NCI-H524 (cell line): ENCODE results near the gene TNF.

Experiments
- DNase-seq, 2 experiments: peaks; one replicate each; lab custom pipeline; 2025; lab: John Stamatoyannopoulos, UW

The TNF gene

DNA sequence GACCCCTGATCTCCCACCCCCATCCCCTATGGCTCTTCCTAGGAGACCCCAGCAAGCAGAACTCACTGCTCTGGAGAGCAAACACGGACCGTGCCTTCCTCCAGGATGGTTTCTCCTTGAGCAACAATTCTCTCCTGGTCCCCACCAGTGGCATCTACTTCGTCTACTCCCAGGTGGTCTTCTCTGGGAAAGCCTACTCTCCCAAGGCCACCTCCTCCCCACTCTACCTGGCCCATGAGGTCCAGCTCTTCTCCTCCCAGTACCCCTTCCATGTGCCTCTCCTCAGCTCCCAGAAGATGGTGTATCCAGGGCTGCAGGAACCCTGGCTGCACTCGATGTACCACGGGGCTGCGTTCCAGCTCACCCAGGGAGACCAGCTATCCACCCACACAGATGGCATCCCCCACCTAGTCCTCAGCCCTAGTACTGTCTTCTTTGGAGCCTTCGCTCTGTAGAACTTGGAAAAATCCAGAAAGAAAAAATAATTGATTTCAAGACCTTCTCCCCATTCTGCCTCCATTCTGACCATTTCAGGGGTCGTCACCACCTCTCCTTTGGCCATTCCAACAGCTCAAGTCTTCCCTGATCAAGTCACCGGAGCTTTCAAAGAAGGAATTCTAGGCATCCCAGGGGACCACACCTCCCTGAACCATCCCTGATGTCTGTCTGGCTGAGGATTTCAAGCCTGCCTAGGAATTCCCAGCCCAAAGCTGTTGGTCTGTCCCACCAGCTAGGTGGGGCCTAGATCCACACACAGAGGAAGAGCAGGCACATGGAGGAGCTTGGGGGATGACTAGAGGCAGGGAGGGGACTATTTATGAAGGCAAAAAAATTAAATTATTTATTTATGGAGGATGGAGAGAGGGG is 1.9 kb upstream of the TNF start:
- no peak for DNase-seq

DNA sequence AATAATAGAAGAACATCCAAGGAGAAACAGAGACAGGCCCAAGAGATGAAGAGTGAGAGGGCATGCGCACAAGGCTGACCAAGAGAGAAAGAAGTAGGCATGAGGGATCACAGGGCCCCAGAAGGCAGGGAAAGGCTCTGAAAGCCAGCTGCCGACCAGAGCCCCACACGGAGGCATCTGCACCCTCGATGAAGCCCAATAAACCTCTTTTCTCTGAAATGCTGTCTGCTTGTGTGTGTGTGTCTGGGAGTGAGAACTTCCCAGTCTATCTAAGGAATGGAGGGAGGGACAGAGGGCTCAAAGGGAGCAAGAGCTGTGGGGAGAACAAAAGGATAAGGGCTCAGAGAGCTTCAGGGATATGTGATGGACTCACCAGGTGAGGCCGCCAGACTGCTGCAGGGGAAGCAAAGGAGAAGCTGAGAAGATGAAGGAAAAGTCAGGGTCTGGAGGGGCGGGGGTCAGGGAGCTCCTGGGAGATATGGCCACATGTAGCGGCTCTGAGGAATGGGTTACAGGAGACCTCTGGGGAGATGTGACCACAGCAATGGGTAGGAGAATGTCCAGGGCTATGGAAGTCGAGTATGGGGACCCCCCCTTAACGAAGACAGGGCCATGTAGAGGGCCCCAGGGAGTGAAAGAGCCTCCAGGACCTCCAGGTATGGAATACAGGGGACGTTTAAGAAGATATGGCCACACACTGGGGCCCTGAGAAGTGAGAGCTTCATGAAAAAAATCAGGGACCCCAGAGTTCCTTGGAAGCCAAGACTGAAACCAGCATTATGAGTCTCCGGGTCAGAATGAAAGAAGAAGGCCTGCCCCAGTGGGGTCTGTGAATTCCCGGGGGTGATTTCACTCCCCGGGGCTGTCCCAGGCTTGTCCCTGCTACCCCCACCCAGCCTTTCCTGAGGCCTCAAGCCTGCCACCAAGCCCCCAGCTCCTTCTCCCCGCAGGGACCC is 981 bp upstream of the TNF start:
- no peak for DNase-seq

DNA sequence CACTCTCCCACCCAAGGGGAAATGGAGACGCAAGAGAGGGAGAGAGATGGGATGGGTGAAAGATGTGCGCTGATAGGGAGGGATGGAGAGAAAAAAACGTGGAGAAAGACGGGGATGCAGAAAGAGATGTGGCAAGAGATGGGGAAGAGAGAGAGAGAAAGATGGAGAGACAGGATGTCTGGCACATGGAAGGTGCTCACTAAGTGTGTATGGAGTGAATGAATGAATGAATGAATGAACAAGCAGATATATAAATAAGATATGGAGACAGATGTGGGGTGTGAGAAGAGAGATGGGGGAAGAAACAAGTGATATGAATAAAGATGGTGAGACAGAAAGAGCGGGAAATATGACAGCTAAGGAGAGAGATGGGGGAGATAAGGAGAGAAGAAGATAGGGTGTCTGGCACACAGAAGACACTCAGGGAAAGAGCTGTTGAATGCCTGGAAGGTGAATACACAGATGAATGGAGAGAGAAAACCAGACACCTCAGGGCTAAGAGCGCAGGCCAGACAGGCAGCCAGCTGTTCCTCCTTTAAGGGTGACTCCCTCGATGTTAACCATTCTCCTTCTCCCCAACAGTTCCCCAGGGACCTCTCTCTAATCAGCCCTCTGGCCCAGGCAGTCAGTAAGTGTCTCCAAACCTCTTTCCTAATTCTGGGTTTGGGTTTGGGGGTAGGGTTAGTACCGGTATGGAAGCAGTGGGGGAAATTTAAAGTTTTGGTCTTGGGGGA is 754 bp downstream of the TNF start:
- DNase-seq = peak in 1 of 2 experiments; percentile 59

DNA sequence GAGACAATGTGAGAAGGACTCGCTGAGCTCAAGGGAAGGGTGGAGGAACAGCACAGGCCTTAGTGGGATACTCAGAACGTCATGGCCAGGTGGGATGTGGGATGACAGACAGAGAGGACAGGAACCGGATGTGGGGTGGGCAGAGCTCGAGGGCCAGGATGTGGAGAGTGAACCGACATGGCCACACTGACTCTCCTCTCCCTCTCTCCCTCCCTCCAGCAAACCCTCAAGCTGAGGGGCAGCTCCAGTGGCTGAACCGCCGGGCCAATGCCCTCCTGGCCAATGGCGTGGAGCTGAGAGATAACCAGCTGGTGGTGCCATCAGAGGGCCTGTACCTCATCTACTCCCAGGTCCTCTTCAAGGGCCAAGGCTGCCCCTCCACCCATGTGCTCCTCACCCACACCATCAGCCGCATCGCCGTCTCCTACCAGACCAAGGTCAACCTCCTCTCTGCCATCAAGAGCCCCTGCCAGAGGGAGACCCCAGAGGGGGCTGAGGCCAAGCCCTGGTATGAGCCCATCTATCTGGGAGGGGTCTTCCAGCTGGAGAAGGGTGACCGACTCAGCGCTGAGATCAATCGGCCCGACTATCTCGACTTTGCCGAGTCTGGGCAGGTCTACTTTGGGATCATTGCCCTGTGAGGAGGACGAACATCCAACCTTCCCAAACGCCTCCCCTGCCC is 1.7 kb downstream of the TNF start:
- DNase-seq = no peak

DNA sequence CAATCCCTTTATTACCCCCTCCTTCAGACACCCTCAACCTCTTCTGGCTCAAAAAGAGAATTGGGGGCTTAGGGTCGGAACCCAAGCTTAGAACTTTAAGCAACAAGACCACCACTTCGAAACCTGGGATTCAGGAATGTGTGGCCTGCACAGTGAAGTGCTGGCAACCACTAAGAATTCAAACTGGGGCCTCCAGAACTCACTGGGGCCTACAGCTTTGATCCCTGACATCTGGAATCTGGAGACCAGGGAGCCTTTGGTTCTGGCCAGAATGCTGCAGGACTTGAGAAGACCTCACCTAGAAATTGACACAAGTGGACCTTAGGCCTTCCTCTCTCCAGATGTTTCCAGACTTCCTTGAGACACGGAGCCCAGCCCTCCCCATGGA is 2.2 kb downstream of the TNF start:
- no peak for DNase-seq

DNA sequence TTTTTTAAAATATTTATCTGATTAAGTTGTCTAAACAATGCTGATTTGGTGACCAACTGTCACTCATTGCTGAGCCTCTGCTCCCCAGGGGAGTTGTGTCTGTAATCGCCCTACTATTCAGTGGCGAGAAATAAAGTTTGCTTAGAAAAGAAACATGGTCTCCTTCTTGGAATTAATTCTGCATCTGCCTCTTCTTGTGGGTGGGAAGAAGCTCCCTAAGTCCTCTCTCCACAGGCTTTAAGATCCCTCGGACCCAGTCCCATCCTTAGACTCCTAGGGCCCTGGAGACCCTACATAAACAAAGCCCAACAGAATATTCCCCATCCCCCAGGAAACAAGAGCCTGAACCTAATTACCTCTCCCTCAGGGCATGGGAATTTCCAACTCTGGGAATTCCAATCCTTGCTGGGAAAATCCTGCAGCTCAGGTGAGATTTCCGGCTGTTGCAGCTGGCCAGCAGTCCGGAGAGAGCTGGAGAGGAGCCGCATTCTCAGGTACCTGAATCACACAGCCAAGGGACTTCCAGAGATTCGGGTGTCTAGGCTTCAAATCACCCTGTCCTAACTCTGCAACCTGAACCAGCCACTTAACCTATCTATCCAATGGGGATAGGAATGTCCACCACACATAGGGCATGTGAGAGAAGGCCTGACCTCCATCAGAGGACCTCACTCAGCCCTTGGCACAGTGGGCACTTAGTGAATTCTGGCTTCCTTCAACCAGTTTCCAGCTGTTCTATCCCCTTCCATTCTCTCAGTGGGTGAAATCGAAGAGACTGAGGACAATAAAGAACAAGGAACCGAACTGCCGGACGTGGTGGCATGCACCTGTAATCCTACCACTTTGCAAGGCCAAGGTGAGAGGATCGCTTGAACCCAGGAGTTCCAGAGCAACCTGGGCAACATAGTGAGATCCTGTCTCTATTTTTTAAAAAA is 3.1 kb downstream of the TNF start:
- no peak for DNase-seq

DNA sequence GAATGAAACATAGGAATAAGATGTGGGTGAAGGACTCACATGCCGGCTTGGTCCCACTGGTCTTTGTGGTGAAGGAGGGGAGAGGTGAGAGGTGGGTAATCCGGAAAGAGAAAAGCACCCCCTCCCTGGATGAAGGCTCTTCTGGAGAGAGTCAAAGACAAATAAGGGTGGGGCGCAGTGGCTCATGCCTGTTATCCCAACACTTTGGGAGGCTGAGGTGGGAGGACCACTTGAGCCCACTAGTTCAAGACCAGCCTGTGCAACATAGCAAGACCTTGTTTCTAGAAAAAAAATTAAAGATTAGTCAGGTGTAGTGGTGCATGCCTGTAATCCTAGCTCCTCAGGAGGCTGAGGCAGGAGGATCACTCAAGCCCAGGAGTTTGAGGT is 3.7 kb downstream of the TNF start:
- DNase-seq = no peak

DNA sequence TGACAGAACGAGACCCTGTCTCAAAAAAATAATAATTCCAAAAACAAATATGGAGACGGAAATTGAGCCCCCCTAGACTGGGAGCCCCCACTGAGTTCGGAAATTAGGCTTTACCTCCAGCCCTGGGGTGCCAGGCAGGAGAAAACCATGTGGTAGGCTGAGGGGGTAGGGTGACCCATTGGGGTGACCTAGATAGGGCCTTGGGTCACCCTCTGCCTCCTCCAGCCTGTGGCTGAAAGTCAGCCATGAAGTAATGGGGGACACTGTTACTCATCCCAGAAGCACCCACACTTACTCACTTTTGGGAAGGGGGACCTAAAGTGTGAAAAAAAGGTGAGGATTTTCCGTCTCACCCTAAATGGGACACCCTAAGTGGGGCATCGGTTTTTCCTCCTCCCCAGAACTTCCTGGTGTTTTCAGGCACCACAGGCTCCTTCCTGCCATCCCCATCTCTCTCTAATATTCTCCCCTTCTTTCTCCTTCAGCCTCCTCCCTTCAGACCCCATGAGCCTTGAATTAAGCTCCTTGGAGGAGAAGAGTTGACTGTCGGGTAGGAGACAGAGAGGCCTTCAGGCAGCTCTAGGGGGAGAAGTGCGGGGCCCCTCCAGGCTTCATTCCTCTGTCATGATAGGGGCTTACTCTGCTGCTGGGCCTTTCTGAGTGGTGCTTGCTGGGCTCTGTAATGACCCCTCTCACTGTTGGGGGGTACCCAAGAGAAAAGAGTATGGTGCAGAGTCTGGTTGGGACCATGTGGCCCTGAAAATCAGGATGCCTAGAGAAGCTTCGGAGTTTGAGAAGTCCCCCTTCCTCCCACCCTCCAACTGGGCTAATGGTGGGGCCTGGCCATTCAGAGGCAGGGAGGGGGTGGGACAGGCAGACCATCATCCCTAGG is 4.4 kb downstream of the TNF start:
- DNase-seq = no peak

DNA sequence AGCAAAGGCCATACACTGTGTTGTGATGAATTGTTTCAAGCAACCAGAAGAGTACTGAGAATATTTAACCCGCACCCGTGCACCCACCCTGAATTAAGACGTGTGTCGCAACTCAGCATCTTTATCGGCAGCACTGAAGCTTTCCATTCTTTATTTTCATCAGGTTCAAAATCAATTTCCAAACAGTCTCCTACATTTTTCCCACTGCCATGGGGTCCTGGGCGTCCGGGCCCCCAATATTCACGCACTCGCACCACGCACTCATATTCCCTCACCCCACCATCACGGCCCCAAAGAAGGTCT is 5.0 kb downstream of the TNF start:
- no peak for DNase-seq

DNA sequence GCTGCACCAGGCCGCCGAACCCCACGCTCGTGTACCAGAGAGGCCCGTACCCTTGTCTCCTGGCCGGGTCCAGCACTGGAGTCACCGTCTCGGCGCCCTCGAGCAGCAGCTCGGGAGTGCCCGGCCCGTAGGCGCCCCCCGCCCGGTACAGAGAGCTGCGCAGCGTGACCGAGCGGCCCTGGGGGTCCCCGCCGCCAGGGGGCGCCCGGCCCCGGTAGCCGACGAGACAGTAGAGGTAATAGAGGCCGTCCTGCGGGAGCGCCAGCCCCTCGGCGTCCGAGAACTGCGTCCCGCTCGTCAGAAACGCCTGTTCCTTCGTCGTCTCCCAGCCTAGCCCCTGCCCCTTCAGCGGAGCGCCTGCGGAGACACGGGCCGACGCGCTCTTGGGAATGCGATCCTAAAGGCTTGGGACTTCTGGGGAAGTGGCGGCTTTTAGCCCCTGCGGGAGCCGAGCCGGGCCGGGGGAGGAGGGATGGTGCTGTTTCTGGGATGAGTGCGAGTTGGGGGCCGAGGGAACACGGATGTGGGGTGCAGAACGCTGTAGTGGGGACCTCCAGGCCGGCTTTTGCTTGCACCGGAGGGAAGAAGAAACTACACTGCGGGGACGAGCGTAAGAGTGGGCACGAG is 5.6 kb downstream of the TNF start:
- peak; percentile 57 to 78 for DNase-seq

DNA sequence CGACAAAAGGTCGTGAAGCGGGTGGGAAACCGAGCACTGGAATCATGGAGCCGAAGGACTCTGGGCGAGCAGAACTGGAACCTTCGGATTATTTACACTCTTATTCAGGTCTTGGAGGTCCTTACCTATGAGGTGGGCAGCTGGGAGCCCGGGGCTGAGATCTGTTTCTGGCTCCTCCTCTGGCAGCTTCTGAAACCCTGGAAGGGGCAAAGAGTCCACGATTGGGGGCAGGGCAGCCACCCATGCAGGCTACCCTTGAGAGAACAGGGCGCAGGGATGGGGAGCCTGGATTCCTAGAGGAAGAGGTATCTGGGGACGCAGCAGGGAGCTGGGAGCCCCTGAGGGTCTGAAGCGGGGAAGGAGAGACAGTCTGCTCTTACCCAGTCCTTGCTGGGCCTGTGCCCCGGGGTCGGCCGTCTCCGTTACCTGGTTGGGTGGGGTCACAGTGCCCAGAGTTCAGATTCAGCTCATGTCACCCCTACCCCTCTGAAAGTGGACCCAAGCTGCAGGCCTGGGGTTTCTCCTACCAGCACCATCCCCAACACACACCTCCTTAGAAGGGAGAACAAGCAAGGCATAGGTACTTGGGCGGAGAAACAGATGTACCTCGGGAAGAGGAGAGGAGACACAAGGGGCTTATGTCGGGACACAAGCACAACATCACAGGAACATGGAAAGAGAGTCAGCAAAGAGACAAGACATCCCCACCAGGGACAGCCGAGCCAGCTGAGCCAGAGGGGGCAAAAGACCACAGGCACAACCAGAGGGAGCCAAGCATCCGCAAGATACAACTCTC is 6.3 kb downstream of the TNF start:
- peak in 1 of 2 experiments; percentile 13 for DNase-seq

DNA sequence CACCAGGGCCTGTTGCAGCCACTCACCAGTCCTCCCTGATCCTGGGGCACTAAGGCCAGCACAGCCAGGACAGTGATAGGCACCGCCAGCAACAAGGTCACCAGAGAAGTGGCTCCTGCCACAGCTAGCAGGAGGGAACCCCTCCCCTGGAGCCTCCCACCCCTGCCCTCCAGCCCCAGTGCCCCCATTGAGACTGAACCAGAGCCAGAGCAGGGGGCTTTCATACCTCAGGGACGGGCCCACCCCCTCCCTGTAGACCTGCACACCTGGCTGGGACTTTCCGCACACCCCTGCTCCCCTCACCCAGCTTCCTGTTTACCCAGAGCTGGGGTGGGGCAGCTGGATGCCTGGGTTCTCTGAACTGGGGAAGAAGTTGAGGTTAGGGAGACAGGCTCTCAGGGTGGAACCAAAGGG is 6.9 kb downstream of the TNF start, which contains the start of gene LTB:
Gene LTB, minus strand, starts transcription at position 195 of the 414 bp plus-strand sequence. Its CDS starts 7 bp downstream, at position 188.
- DNase-seq = no peak

DNA sequence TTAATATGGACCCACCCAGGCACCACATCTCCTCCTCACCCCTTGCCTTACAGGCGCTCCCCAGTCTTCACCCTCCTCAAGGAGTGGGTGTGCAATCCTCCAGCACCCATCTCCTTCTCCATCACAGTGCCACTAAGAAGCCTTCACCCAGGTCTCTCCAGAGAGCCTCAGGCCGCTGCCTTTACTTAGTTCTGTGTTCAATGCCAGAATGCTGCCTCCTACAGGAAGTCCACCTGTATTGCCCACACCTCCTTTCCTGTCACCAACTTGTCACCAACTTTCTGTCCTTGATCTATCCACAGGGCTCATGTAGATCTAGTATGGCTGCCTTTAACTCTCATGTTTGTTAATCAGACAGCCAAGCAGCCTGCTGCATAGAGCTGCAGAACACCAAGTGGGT is 10.1 kb downstream of the TNF start:
- no peak for DNase-seq

DNA sequence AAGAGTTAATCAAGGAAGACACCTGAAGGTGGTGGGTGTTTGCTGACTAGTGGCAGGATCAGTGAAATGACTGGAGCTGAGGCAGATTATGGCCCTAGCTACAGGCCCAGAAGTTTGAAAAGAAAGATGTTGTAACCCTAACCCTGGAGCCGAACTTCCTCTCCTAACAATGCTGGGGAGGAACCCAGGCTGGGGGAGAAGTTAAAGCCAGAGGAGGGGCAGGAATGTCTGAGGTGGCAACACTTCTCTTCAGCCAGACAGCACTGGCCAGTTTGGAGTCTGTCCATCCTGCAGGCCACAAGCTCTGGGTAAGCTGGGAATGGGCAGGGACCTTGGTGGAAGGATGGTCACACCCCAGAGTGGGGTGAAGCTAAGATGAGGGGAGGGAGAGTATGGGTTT is 10.6 kb downstream of the TNF start, which contains the start of gene LST1:
Gene LST1, plus strand, starts transcription at position 270 of the 400 bp plus-strand sequence. CDS start 1,023 bp downstream, outside the sequence.
- DNase-seq = no peak

DNA sequence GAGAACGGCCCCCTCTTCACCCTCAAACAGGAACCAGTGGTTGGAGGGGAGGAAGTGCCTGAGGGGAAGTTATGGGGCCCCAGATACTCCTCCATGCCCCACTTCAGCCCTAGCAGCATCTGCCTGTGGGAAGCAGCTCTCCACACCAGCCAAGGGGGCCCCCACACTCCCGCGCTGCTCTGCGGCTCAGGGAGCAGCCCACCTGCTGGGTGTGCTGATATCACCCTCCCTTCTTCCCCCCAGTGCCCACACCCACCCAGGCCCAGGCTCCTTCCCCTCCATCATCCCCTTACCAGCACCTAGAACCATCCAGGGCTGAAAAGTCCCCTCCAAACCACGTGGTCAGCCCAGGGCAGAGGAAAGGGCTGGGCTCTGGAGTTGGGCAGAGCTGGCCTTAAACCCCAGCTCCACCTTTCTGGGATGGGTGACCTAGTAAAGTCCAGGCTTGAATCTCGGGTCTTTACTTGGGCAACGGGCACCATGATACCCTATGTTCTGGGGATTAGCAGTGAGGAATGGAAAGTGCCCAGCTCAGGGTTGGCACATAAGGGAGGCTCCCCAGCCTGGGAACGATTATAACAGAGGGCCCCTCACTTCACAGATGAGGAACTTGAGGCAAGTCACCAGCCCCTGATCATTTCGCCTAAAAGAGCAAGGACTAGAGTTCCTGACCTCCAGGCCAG is 11.4 kb downstream of the TNF start:
- no peak for DNase-seq

DNA sequence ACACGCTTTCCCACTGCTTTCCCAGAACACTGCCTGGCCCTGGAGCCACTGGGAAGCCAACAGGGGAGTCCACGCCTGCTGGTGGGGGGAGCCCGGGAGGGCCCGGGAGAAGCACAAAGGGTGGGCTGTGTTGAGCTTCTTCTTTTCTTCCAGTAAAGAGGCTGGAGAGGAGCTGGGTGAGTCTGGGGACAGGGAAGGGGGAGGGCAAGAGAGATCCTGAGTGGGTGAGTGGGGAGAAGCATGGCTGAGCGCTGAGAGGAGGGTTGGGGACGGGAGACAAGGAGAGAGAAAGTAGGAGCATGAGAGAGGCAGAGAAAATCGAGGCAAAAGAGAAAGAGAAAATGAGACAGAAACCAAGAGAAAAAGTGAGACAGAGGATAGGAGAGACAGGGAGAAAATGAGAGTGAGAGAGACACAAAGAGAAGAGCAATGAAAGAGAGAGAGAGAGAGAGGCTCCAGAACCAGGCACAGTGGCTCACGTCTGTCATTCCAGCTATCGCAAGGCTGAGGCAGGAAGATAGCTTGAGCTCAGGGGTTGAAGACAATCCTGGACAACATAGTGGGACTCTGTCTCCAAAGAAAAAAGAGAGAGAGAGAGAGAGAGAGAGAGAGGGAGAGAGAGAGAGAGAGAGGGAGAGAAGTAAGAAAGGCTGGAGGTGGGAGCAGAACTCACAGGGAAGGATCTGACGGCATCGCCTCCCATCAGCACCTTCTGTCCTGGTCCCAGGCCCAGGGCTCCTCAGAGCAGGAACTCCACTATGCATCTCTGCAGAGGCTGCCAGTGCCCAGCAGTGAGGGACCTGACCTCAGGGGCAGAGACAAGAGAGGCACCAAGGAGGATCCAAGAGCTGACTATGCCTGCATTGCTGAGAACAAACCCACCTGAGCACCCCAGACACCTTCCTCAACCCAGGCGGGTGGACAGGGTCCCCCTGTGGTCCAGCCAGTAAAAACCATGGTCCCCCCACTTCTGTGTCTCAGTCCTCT is 12.7 kb downstream of the TNF start:
- DNase-seq = no peak
